H9 (cell line): ENCODE results near the gene TTC23L. TPM values are rescaled to one million over a fixed set of nuclear protein-coding genes. Genes with fewer than 3 reads are reported as not detected.

Experiments used
- DNase-seq: peaks from one replicate; pipeline ENCODE4 v3.0.0-alpha.2; 2017
- H2AFZ ChIP-seq: one replicate; pipeline ENCODE4 v1.6.1; 2013; ENCODE audit warnings: mild to moderate bottlenecking, low read length, control low read depth, moderate library complexity
- H2AK5ac ChIP-seq: 2 replicates; pipeline ENCODE4 v1.6.1; 2013; ENCODE audit warnings: low read length, control low read depth, mixed read lengths; ENCODE audit not compliant: insufficient read length
- H2BK120ac ChIP-seq: one replicate; pipeline ENCODE4 v1.6.1; 2013; ENCODE audit warnings: low read depth, mild to moderate bottlenecking, low read length, control low read depth, inconsistent platforms; ENCODE audit not compliant: poor library complexity, severe bottlenecking
- H2BK12ac ChIP-seq: 2 replicates; pipeline ENCODE4 v1.6.1; 2013; ENCODE audit warnings: low read length, control low read depth, mixed read lengths, low read depth; ENCODE audit not compliant: insufficient read length
- H2BK15ac ChIP-seq: 2 replicates; pipeline ENCODE4 v1.6.1; 2013; ENCODE audit warnings: low read depth, low read length, control low read depth
- H2BK20ac ChIP-seq: one replicate; pipeline ENCODE4 v1.6.1; 2013; ENCODE audit warnings: low read depth, mild to moderate bottlenecking, low read length, control low read depth, inconsistent platforms; ENCODE audit not compliant: poor library complexity, severe bottlenecking
- H2BK5ac ChIP-seq: 2 replicates; pipeline ENCODE4 v1.6.1; 2013; ENCODE audit warnings: low read length, control low read depth, mixed read lengths; ENCODE audit not compliant: insufficient read length
- H3K14ac ChIP-seq: 2 replicates; pipeline ENCODE4 v1.6.1; 2013; ENCODE audit warnings: low read length, control low read depth; ENCODE audit not compliant: insufficient read depth
- H3K18ac ChIP-seq: 2 replicates; pipeline ENCODE4 v1.6.1; 2013; ENCODE audit warnings: low read depth, mild to moderate bottlenecking, mixed read lengths, low read length, control low read depth; ENCODE audit not compliant: insufficient read length
- H3K23ac ChIP-seq: 2 replicates; pipeline ENCODE4 v1.6.1; 2013; ENCODE audit warnings: low read length, control low read depth, mixed read lengths, low read depth; ENCODE audit not compliant: insufficient read length
- H3K23me2 ChIP-seq: 2 replicates; pipeline ENCODE4 v1.6.1; 2013; ENCODE audit warnings: low read depth, mild to moderate bottlenecking, mixed read lengths, low read length, control low read depth; ENCODE audit not compliant: insufficient read length, poor library complexity, severe bottlenecking
- H3K27ac ChIP-seq: 2 replicates; pipeline ENCODE4 v1.5.1; 2013; ENCODE audit warnings: low read length, control low read depth, mixed read lengths, low read depth; ENCODE audit not compliant: insufficient read length
- H3K27me3 ChIP-seq: 2 replicates; pipeline ENCODE4 v1.6.1; 2013; ENCODE audit warnings: low read length, control low read depth, inconsistent platforms; ENCODE audit not compliant: insufficient read depth
- H3K4ac ChIP-seq: 2 replicates; pipeline ENCODE4 v1.6.1; 2013; ENCODE audit warnings: low read depth, mild to moderate bottlenecking, control low read depth, inconsistent platforms, low read length, moderate library complexity
- H3K4me1 ChIP-seq: 2 replicates; pipeline ENCODE4 v1.6.1; 2013; ENCODE audit warnings: low read length, control low read depth, inconsistent platforms; ENCODE audit not compliant: insufficient read depth
- H3K4me2 ChIP-seq: 2 replicates; pipeline ENCODE4 v1.6.1; 2013; ENCODE audit warnings: low read length, control low read depth, mixed read lengths; ENCODE audit not compliant: insufficient read length, insufficient read depth
- H3K56ac ChIP-seq: 2 replicates; pipeline ENCODE4 v1.6.1; 2013; ENCODE audit warnings: low read depth, mild to moderate bottlenecking, mixed read lengths, low read length, control low read depth; ENCODE audit not compliant: insufficient read length
- H3K79me1 ChIP-seq: 2 replicates; pipeline ENCODE4 v1.6.1; 2013; ENCODE audit warnings: low read depth, mild to moderate bottlenecking, moderate library complexity, low read length, control low read depth, inconsistent platforms; ENCODE audit not compliant: insufficient read depth, poor library complexity, severe bottlenecking
- H3K79me2 ChIP-seq: 2 replicates; pipeline ENCODE4 v1.6.1; 2013; ENCODE audit warnings: low read length, control low read depth, inconsistent platforms; ENCODE audit not compliant: insufficient read depth
- H3K9ac ChIP-seq: 2 replicates; pipeline ENCODE4 v1.6.1; 2013; ENCODE audit warnings: low read length, control low read depth, mixed read lengths; ENCODE audit not compliant: insufficient read length; ENCODE audit errors: extremely low read depth
- H3K9me3 ChIP-seq: one replicate; pipeline ENCODE4 v1.6.1; 2013; ENCODE audit warnings: low read depth, low read length, inconsistent platforms; ENCODE audit not compliant: control insufficient read depth
- H3T11ph ChIP-seq: one replicate; pipeline ENCODE4 v1.6.1; 2013; ENCODE audit warnings: mild to moderate bottlenecking, low read length, control low read depth, inconsistent platforms
- H4K20me1 ChIP-seq: one replicate; pipeline ENCODE4 v1.6.1; 2013; ENCODE audit not compliant: control insufficient read depth, insufficient read length, insufficient read depth
- H4K5ac ChIP-seq: 2 replicates; pipeline ENCODE4 v1.6.1; 2013; ENCODE audit warnings: low read depth, mild to moderate bottlenecking, mixed read lengths, low read length, control low read depth; ENCODE audit not compliant: insufficient read length
- H4K8ac ChIP-seq: replicated peaks from 2 replicates; pipeline ENCODE4 v1.6.1; 2013; ENCODE audit warnings: low read length, control low read depth, mixed read lengths, low read depth; ENCODE audit not compliant: insufficient read length
- H4K91ac ChIP-seq: 2 replicates; pipeline ENCODE4 v1.6.1; 2013; ENCODE audit warnings: low read depth, mild to moderate bottlenecking, moderate library complexity, mixed read lengths, low read length, control low read depth; ENCODE audit not compliant: insufficient read length
- H3K27ac Mint-ChIP-seq, 3 experiments: 2 replicates in 2 of 3; 3 replicates in 1 of 3; pipeline ENCODE4 v1.8.0; 2020 to 2021; ENCODE audit warnings: mixed read lengths in 3 of 3, mild to moderate bottlenecking in 1 of 3, moderate library complexity in 1 of 3
- H3K27me3 Mint-ChIP-seq: 2 replicates; pipeline ENCODE4 v1.8.0; 2021; ENCODE audit warnings: low read depth, mild to moderate bottlenecking, moderate library complexity, mixed read lengths
- H3K36me3 Mint-ChIP-seq, 3 experiments: 2 replicates in 2 of 3; 3 replicates in 1 of 3; pipeline ENCODE4 v1.8.0; 2020 to 2021; ENCODE audit warnings: low read depth in 3 of 3, mixed read lengths in 3 of 3; ENCODE audit not compliant: insufficient read depth in 1 of 3
- H3K4me1 Mint-ChIP-seq, 2 experiments: 2 replicates each; pipeline ENCODE4 v1.8.0; 2020; ENCODE audit warnings: mixed read lengths in 2 of 2
- H3K4me3 Mint-ChIP-seq, 2 experiments: 2 replicates in 1 of 2; 3 replicates in 1 of 2; pipeline ENCODE4 v1.8.0; 2020 to 2021; ENCODE audit warnings: mild to moderate bottlenecking in 2 of 2, mixed read lengths in 2 of 2, moderate library complexity in 1 of 2
- H3K9me3 Mint-ChIP-seq, 2 experiments: 2 replicates in 1 of 2; 3 replicates in 1 of 2; pipeline ENCODE4 v1.8.0; 2020; ENCODE audit warnings: mild to moderate bottlenecking in 2 of 2, mixed read lengths in 2 of 2, moderate library complexity in 1 of 2
- CTCF ChIP-seq: fragments of 200-600 bp; sonication (generic); conservative IDR thresholded peaks from 3 replicates; pipeline ENCODE4 v1.8.0; 2021; ENCODE audit warnings: antibody characterized with exemption, mild to moderate bottlenecking
- WGBS: extraction: QIAGEN DNeasy Blood & Tissue Kit; methylation state at CpG from one replicate; pipeline ENCODE4 v1.1.7; 2013; ENCODE audit warnings: missing lambda C conversion rate, low lambda C conversion rate, mixed read lengths; ENCODE audit not compliant: insufficient read length; ENCODE audit errors: extremely low coverage; 5-methylcytosine and 5-hydroxymethylcytosine counted together
- total RNA-seq: library from RNA; stranded (reverse); gene quantifications from 2 replicates; pipeline ENCODE4 v1.2.1, GENCODE V29; 2021

The TTC23L gene
- total RNA-seq, 1 experiment from 2014 or later = 0.96 TPM

GRCh38 chr5:34858790-34859189 is 19.8 kb downstream of the TTC23L start:
- Mint-ChIP-seq H3K4me3 (no peak overlapping the region), H3K4me1 (peaks cover 12 to 14% of the 10 kb centered on the region in 2 experiments), H3K27me3 (no peaks in the 10 kb centered on the region; the same call in 1 of the 2 replicates), H3K27ac (no peak overlapping the region), H3K9me3 (no peaks in the 10 kb centered on the region; a peak in 1 of 5 replicates), H3K36me3 (peaks cover 0 to 2% (median 0%) of the 10 kb centered on the region in 3 experiments; a peak in 1 of 7 replicates)
- no peak overlapping the region for H3K56ac ChIP-seq
- WGBS = no CpG with 5 or more reads among the region's 2 CpGs
- no peak overlapping the region for H4K8ac ChIP-seq
- TF ChIP-seq CTCF = no peak
- H4K5ac ChIP-seq = no peak overlapping the region
- H3K14ac ChIP-seq = no peak overlapping the region
- H3K27me3 ChIP-seq = no peaks in the 10 kb centered on the region
- no peak overlapping the region for H3K27ac ChIP-seq
- H2BK12ac ChIP-seq = no peak overlapping the region
- no peak for DNase-seq
- H2BK20ac ChIP-seq = no peak overlapping the region
- H2BK15ac ChIP-seq = no peak overlapping the region
- H3K4me2 ChIP-seq = no peak overlapping the region
- no peak overlapping the region for H3K23ac ChIP-seq
- H2AK5ac ChIP-seq = no peak overlapping the region
- H3K79me2 ChIP-seq = no peaks in the 10 kb centered on the region
- H3K9me3 ChIP-seq = no peaks in the 10 kb centered on the region
- H2BK120ac ChIP-seq = no peak overlapping the region
- no peak overlapping the region for H4K91ac ChIP-seq
- H3K79me1 ChIP-seq = no peaks in the 10 kb centered on the region
- H2AFZ ChIP-seq = no peak overlapping the region
- H3K9ac ChIP-seq = no peak overlapping the region
- no peak overlapping the region for H3T11ph ChIP-seq
- no peak overlapping the region for H3K4ac ChIP-seq
- no peak overlapping the region for H3K18ac ChIP-seq
- no peaks in the 10 kb centered on the region for H4K20me1 ChIP-seq
- no peaks in the 10 kb centered on the region for H3K23me2 ChIP-seq
- H3K4me1 ChIP-seq = peaks cover 12% of the 10 kb centered on the region; the same call in 1 of the 2 replicates
- H2BK5ac ChIP-seq = no peak overlapping the region
